Choroid plexus epithelial cell (primary cell): ENCODE measurements around the gene MEIKIN.

ENCODE experiments used
- DNase-seq: peaks from one replicate; pipeline ENCODE4 v3.0.0-alpha.2; 2010; ENCODE audit warnings: low read depth
- H3K4me3 ChIP-seq: 2 replicates; pipeline ENCODE4 v1.5.1; 2011; ENCODE audit warnings: low read depth, mild to moderate bottlenecking, control low read depth, low read length, moderate library complexity
- CTCF ChIP-seq: conservative IDR thresholded peaks from 2 replicates; pipeline ENCODE4 v1.5.1; 2011; ENCODE audit warnings: low read depth, mild to moderate bottlenecking, control low read depth, inconsistent platforms, low read length, moderate library complexity

The MEIKIN gene

DNA sequence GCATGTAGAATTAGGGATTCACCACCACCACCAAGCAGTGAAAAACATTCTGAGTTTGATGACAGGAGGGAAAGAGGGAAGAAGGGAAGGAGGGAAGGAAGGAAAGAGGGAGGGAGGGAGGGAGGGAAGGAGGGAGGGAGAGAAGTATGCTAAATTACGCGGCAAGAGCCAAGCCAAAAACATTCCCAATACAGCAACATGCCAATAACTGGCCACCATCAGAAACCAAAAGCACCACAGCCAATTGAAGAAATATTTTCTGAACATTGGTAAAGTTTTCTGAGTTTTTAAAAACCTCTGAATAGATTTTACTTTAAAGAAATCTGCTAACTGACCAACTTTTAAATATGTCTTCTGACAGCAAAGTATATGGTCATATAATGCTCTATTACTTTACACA lies 184.7 kb downstream of the MEIKIN start:
- TF ChIP-seq CTCF = no peak
- H3K4me3 ChIP-seq = no peak overlapping the region
- DNase-seq = no peak

DNA sequence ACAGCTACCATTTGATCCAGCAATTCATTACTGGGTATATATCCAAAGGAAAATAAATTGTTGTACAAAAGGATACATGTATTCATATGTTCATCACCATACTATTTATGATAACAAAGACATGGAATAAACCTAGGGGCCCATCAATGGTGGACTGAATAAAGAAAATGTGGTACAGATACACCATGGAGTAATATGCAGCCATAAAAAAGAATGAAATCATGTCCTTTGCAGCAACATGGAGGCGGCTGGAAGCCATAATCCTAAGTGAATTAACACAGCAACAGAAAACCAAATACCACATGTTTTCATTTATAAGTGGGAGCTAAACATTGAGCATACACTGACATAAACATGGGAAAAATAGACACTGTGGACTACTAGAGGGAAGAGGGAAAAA lies 185.8 kb downstream of the MEIKIN start:
- TF ChIP-seq CTCF = no peak
- DNase-seq = no peak
- no peak overlapping the region for H3K4me3 ChIP-seq

DNA sequence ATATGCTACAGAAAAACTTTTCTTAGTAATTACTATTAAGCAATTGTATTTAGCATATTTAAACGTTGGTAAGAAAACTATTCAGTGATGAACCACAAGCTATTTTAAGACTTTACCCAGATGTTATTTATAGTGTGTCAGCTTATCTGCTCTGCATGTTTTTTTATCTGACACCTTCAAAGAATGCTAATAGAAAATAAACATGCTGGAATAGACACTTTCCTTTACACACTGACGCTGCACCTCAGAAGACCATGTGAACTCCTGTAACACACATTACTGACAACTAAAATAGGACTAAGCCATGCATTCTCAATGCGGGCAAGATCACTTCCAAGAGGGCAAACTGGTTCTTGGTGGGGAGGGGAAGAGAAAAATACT lies 187.0 kb downstream of the MEIKIN start:
- no peak overlapping the region for H3K4me3 ChIP-seq
- peak; percentile 58 for DNase-seq
- TF ChIP-seq CTCF = no peak

DNA sequence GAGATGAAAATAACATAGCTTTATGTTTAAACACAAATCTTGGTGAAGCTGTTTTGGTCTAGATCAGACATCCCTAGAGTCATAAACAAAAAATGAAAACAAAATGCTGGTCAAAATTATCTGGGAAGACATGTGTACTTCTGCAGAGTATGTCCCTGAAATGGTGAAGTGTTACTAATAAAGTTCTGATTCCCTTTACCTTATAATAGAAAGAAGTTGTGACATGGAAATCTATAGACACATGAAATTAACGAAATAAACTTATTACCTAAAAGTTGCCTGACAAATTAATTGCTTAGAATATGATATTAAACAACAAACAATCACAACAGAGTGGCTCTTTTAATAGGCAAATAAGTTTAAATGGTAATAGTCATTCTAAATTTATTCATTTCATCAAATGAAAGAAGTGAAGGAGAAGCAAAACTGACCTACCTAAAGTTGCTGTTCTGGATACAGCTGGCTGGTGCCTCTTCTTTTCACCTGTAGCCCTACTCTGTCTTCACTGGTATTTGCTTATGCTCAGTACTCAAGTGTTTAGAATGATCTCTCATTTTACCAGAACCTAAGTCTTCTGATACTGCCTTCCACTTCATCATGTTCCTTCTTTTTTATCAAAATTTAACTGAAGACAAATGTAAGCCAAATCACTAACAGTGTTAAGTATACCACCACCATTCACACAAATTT lies 187.5 kb downstream of the MEIKIN start:
- no peak for DNase-seq
- H3K4me3 ChIP-seq = no peak overlapping the region
- no peak for TF ChIP-seq CTCF
